Hepatocyte (in vitro differentiated cells): ENCODE measurements around the gene SLC47A2.

Experiments used
- EZH2 ChIP-seq: fragments of 200-600 bp; sonication (generic); IDR thresholded peaks from 2 replicates; pipeline ENCODE4 v1.6.1; 2016; ENCODE audit warnings: antibody characterized with exemption, mild to moderate bottlenecking, borderline replicate concordance
- TF ChIP-seq, protein P1 (sequence below): fragments of 200-600 bp; sonication (generic); IDR thresholded peaks from 2 replicates; pipeline ENCODE4 v1.5.1; 2016; ENCODE audit warnings: antibody characterized with exemption, mild to moderate bottlenecking; ENCODE audit not compliant: poor library complexity

DNA sequence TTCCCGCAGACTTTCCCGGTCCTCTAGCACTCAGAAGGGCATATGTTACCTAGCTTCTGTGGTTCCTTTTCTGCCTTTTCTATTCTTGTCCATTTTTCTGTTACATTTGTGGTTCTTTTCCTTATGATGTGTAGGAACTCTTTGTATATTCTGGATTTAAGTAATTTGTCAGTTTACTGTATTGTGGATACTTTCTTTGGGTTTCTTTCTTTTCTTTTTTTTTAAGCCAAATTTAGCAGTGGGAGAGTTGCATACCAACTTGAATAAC is 67.2 kb downstream of the SLC47A2 start:
- TF ChIP-seq, protein P1, sequence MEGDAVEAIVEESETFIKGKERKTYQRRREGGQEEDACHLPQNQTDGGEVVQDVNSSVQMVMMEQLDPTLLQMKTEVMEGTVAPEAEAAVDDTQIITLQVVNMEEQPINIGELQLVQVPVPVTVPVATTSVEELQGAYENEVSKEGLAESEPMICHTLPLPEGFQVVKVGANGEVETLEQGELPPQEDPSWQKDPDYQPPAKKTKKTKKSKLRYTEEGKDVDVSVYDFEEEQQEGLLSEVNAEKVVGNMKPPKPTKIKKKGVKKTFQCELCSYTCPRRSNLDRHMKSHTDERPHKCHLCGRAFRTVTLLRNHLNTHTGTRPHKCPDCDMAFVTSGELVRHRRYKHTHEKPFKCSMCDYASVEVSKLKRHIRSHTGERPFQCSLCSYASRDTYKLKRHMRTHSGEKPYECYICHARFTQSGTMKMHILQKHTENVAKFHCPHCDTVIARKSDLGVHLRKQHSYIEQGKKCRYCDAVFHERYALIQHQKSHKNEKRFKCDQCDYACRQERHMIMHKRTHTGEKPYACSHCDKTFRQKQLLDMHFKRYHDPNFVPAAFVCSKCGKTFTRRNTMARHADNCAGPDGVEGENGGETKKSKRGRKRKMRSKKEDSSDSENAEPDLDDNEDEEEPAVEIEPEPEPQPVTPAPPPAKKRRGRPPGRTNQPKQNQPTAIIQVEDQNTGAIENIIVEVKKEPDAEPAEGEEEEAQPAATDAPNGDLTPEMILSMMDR: no peak
- no peak for TF ChIP-seq EZH2
